HEK293 (cell line): ENCODE data around the gene HCCS.

Source experiments
- EGR2 ChIP-seq: fragments of 450-650 bp; formaldehyde crosslinking; IDR thresholded peaks from 2 replicates; pipeline ENCODE4 v1.5.1; 2016; ENCODE audit warnings: low read depth, missing biosample characterization, missing genetic modification characterization
- ZNF2 ChIP-seq: fragments of 450-650 bp; formaldehyde crosslinking; IDR thresholded peaks from 2 replicates; pipeline ENCODE4 v1.5.1; 2016; ENCODE audit warnings: missing biosample characterization, missing genetic modification characterization
- ZNF292 ChIP-seq: fragments of 450-650 bp; formaldehyde crosslinking; IDR thresholded peaks from 2 replicates; pipeline ENCODE4 v1.5.1; 2016; ENCODE audit warnings: low read depth, missing biosample characterization, missing genetic modification characterization, borderline replicate concordance
- ZNF404 ChIP-seq: fragments of 450-650 bp; formaldehyde crosslinking; IDR thresholded peaks from 2 replicates; pipeline ENCODE4 v1.5.1; 2017; ENCODE audit warnings: missing biosample characterization, missing genetic modification characterization
- ZXDB ChIP-seq: fragments of 450-650 bp; formaldehyde crosslinking; IDR thresholded peaks from 2 replicates; pipeline ENCODE4 v1.5.1; 2016; ENCODE audit warnings: missing biosample characterization, missing genetic modification characterization
- TF ChIP-seq, protein P1 (sequence below): fragments of 450-650 bp; formaldehyde crosslinking; IDR thresholded peaks from 2 replicates; pipeline ENCODE4 v1.5.1; 2016; ENCODE audit warnings: missing biosample characterization, missing genetic modification characterization
- TF ChIP-seq, protein P2 (sequence below): fragments of 450-650 bp; formaldehyde crosslinking; IDR thresholded peaks from 2 replicates; pipeline ENCODE4 v1.5.1; 2016; ENCODE audit warnings: missing biosample characterization, missing genetic modification characterization

DNA sequence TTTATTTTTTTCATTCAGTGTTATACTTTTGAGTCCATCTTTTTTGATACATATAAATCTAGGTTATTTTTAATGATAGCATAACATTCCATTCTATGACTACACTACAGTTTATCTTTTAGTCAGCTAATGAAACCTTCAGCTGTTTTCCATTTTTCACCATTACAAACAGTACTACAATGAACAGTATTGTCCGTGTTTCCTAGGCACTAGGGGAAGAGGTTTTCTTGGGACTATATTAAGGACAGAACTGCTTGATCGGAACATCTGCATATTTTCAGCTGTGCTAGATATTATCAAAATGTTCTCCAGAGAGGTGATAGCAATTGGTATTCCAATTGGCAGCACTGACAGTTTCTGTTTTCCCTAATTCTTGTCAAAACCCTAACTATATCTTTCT is 44.3 kb upstream of the HCCS start:
- TF ChIP-seq, protein P1, sequence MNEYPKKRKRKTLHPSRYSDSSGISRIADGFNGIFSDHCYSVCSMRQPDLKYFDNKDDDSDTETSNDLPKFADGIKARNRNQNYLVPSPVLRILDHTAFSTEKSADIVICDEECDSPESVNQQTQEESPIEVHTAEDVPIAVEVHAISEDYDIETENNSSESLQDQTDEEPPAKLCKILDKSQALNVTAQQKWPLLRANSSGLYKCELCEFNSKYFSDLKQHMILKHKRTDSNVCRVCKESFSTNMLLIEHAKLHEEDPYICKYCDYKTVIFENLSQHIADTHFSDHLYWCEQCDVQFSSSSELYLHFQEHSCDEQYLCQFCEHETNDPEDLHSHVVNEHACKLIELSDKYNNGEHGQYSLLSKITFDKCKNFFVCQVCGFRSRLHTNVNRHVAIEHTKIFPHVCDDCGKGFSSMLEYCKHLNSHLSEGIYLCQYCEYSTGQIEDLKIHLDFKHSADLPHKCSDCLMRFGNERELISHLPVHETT = no peak
- no peak for TF ChIP-seq ZNF292 (tag by site-specific recombination)
- TF ChIP-seq, protein P2, sequence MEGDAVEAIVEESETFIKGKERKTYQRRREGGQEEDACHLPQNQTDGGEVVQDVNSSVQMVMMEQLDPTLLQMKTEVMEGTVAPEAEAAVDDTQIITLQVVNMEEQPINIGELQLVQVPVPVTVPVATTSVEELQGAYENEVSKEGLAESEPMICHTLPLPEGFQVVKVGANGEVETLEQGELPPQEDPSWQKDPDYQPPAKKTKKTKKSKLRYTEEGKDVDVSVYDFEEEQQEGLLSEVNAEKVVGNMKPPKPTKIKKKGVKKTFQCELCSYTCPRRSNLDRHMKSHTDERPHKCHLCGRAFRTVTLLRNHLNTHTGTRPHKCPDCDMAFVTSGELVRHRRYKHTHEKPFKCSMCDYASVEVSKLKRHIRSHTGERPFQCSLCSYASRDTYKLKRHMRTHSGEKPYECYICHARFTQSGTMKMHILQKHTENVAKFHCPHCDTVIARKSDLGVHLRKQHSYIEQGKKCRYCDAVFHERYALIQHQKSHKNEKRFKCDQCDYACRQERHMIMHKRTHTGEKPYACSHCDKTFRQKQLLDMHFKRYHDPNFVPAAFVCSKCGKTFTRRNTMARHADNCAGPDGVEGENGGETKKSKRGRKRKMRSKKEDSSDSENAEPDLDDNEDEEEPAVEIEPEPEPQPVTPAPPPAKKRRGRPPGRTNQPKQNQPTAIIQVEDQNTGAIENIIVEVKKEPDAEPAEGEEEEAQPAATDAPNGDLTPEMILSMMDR (tag by site-specific recombination) = no peak
- TF ChIP-seq ZNF2 = no peak
- no peak for TF ChIP-seq EGR2
- TF ChIP-seq ZNF404 = no peak
- TF ChIP-seq ZXDB (tag by site-specific recombination) = no peak
